Keratinocyte (primary cell): ENCODE measurements around the gene LPAR3.

ENCODE experiments used
- CTCF ChIP-seq, 3 experiments: IDR thresholded peaks in 1 of 3; conservative IDR thresholded peaks in 1 of 3; optimal IDR thresholded peaks in 1 of 3; 2 replicates in 2 of 3; 3 replicates in 1 of 3; pipeline versions ENCODE3 to v1.5.1; 2011; ENCODE audit warnings: low read length in 3 of 3, mild to moderate bottlenecking in 3 of 3, moderate library complexity in 2 of 3, control low read depth in 1 of 3, inconsistent platforms in 1 of 3; ENCODE audit not compliant: insufficient read depth in 2 of 3; ENCODE audit errors: extremely low read depth in 1 of 3
- EZH2 ChIP-seq: IDR thresholded peaks from one replicate; pipeline ENCODE4 v1.6.1; 2012; ENCODE audit warnings: inconsistent platforms, mild to moderate bottlenecking, low read length, moderate library complexity

GRCh38 chr1:84768634-84769033 lies 124.4 kb downstream of the LPAR3 start:
- no peak for TF ChIP-seq CTCF (optimal IDR thresholded peaks at IDR 0.05 in 1 of 3, IDR thresholded peaks at IDR 0.05 in 1 of 3, conservative IDR thresholded peaks at IDR 0.05 in 1 of 3; ENCODE audit: extremely low read depth in 1 of 3, insufficient read depth in 2 of 3, low read length in 3 of 3)
- TF ChIP-seq EZH2, result no peak
